Measurements from ENCODE around the gene GALNT2.

GALNT2 gene

DNA sequence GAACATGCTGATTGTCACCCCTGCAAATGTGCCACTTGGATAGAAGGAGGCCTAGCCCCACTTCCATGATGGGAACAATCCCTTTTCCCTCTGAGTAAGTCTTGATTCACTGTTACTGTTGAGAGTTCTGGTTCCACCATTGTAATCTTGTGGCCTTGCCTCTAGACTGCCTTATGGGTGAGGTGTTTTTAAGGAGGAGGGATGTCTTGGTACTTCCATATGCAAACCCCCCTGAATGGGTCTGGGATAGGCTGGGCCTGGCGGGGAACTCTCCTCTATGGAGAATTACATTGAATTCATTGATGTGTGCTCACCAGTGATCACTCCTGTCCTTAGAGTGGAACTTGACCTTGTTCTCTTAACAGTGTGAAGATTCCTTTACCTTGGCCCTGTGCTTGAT lies 5.8 kb downstream of the GALNT2 start:
- no peak for TF ChIP-seq ZNF274 (IDR thresholded peaks at IDR 0.05; ENCODE audit: low read depth, low read length)
- no peak overlapping the region for H3K4me3 ChIP-seq (ENCODE audit: low read length)

DNA sequence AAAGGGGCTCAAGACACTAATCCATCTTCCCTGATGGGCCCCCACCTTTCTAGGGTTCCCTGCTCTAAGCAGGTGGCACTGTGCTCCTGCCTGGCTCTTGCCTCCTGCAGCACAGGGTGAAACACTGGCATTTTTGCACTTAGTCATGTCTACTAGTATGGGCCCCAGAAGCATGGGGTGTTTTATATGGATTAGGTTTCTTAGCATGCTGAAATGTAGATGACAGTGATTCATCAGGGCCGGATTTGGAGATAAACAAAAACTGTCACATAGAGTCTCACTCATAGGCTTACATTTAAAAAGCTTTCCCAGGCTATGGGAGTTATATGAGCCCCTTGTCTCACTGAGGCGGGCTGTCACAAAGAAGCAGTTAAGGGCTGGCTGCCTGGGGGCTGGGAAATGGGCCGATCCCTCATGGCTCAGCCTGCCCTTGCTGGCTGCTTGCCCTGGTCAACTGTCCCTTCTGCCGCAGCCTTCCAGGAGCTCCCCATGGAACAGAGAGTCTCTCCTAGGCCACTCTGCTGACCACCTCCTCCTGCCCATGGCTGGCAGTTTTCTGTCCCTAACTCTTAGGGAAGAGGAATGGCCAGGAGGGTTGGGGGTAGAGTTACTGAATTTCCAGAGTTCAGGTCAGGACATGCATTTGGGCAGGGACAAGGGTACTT lies 6.5 kb downstream of the GALNT2 start:
- TF ChIP-seq ZNF274 (IDR thresholded peaks at IDR 0.05; ENCODE audit: low read depth, low read length), result no peak
- H3K4me3 ChIP-seq (ENCODE audit: low read length), result no peak overlapping the region

DNA sequence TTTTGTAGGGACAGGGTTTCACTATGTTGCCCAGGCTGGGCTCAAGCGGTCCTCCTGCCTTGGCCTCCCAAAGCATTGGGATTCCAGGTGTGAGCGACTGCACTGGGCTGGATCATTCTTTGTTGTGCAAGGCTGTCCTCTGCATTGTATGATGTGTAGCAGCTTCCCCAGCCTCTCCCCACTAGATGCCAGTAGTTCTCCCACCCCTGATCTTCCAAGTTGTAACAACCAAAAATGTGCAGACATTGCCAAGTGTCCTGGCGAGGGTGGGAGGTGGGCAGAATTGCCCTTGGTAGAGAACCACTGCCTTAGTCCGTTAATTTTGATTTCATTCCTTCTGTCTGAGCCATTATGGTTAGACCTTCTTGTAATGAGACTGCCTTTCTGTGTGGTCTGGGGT lies 7.2 kb downstream of the GALNT2 start:
- H3K4me3 ChIP-seq (ENCODE audit: low read length), result no peak overlapping the region
- TF ChIP-seq ZNF274 (IDR thresholded peaks at IDR 0.05; ENCODE audit: low read depth, low read length), result no peak

DNA sequence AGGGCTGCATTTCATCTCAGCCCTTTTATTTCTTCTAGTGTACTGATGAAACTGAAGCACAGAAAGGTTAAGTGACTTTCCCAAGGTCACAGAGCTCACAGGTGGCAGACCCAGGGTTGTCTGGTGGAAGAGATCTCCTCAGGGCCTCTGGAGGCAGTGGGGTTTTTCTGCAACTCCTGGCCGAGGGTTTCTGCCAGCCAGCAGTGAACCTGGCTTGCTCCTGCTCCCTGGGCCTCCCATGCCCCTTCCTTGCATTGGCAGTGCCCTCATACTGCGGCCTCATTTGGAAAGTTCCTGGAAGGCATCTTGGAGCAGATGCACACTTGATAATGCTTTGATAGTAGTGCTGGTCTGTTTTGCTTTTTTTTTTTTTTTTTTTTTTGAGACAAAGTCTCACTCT lies 7.7 kb downstream of the GALNT2 start:
- H3K4me3 ChIP-seq (ENCODE audit: low read length), result no peak overlapping the region
- TF ChIP-seq ZNF274 (IDR thresholded peaks at IDR 0.05; ENCODE audit: low read depth, low read length), result no peak

DNA sequence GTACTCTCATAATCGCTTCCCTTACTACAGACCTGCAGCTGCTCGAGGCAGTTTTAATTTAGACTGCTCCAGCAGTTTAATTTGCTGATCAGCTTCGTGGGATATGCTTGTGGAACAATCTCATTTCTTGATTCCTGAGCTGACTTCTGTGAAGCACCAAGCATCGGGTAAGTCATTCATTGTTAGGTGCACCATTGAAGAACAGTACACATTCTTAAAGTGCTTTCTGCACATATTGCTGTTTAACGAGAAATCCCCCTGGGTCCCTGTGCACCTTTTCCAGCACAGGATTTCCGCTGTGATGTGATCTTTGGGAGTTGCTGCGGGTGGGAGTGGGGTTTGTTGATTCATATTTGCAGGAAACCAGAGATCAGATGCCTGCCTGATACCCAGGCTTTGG lies 9.1 kb downstream of the GALNT2 start:
- TF ChIP-seq ZNF274 (IDR thresholded peaks at IDR 0.05; ENCODE audit: low read depth, low read length), result no peak
- no peak overlapping the region for H3K4me3 ChIP-seq (ENCODE audit: low read length)

DNA sequence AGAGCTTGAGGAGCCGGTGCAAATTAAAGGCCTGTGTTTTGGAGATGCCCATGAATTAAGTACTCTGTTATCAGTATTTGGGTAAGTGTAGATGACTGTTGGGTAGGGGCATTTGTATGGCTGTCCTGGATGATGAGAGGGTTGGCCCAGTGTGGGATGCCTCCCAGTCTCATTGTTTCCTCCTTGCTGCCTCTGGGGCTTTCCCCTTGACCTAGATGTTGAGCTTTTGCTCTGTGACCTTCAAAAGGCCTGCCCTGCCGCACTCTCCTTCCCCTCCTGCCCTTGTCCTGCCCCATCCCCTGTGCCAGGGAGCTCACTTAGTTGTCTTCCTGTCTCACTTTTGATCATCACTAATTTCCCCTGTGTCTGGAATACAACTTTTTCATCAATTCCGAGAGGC lies 10.0 kb downstream of the GALNT2 start:
- TF ChIP-seq ZNF274 (IDR thresholded peaks at IDR 0.05; ENCODE audit: low read depth, low read length), result no peak
- H3K4me3 ChIP-seq (ENCODE audit: low read length), result no peak overlapping the region

DNA sequence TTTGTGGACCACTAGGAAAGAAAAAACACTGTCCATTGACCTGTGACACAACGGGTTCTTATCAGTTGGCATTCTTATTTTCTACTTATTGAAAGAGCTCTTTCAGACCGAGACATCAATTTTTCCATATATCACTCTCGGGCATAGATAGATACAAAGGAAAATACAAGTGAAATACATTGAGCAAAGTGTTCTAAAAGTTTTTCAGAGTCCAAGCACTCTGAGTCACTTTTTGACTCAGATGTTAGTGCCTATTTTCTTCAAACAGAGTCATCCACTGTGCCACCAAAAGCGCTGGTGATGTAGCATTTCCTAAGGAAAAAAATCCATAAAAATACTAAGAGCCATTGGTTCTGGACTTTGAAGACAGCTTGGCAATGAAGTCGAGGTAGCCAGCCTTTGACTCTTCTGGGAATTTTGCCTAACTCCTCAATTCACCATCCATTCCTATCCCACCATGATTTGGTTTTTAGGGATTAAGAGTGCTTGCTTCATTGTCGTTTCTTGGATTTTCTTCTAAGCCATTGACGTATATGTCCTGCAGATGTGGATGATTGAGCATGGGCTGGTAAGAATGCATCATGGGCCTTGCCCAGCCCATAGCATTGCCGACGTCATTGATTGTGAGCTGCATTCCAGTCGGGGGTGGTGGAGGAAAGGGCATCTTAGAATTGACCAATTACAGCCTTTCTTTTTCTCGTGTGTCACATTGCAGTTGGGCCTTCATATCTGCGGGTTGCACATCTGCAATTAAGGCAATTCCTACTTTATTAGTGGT lies 10.6 kb downstream of the GALNT2 start:
- H3K4me3 ChIP-seq (ENCODE audit: low read length), result no peak overlapping the region

DNA sequence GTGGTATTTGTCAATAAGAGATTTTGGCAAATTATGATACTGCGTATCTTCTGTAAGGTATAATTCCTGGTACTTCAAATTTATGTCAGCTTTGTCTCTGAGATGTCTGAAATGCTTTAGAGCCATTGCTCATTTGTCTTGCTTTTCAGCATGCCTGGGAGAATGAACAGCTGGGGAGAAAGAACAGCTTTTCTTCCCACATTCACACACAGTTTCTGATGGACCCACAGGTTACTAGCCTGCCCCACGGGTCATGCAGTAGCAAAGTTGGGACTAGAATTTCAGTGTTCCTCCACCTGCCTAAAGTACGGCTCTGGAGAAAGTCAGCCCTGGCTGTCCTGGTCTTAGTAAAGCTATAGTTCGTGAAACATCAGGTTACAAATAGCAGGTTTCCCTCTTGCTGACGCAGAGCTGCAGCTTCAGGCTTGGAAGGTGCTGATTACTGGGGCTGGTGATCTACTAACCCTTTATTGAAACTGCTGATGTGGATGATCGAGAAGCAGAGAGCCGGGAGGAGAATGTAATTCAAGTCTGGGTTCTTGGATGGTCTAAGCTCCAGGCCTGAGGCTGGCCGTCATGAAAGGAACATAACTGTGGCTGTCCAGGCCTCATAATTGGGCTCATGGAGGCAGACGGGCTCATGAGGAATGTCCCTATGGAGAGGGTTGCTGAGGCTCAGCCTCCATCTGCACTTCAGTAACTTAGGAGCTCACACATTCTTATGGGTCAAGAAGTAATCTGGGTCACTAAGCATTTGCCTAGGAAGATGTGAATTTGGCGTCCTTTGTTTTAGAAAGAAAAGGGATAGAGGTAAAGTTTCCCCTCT lies 12.4 kb downstream of the GALNT2 start:
- no peak overlapping the region for H3K4me3 ChIP-seq (ENCODE audit: low read length)
- no peak for TF ChIP-seq ZNF274 (IDR thresholded peaks at IDR 0.05; ENCODE audit: low read depth, low read length)

More for the DNA sequence above, 10.6 kb downstream of the GALNT2 start:
- no peak for TF ChIP-seq ZNF274 (IDR thresholded peaks at IDR 0.05; ENCODE audit: low read depth, low read length)

DNA sequence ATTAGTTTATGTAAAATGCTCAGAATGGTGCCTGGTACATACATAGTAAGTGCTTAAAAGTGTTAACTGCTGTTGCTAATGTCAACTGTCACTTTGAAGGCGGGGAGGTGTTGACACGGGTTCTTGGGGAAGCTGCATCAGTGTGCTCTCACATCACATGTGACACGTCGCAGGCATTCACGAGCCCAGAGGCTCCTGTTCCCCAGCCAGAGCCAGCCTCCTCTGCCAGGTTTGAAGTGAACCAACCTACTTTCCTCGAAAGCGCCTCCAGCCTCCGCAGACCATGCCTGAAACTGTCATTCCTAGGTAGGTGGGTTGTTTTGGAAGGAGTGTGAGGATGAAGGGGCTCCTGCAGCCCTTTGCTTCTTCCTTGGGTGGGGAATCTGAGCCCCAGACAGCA lies 13.8 kb downstream of the GALNT2 start:
- no peak for TF ChIP-seq ZNF274 (IDR thresholded peaks at IDR 0.05; ENCODE audit: low read depth, low read length)
- H3K4me3 ChIP-seq (ENCODE audit: low read length), result no peak overlapping the region

DNA sequence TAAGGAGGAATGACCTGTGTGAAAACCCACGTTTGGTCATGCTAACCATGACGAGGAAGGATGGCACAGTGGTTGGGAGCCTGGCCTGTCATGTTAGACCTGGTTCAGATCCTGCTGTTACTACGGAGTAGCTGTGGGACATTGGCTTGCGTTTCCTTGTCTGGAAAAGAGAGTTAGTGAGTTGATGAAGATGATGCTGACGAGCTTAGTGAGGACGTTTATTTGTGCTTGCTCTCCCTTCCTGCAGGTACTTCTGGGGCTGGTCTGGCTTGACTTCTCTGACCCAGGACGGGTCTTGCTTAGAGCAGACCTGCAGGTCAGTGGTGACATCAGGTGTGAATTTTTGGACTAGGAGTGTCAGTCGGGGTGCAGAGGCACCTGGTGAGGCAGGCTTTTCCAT lies 14.7 kb downstream of the GALNT2 start:
- TF ChIP-seq ZNF274 (IDR thresholded peaks at IDR 0.05; ENCODE audit: low read depth, low read length), result no peak
- H3K4me3 ChIP-seq (ENCODE audit: low read length), result no peak overlapping the region

DNA sequence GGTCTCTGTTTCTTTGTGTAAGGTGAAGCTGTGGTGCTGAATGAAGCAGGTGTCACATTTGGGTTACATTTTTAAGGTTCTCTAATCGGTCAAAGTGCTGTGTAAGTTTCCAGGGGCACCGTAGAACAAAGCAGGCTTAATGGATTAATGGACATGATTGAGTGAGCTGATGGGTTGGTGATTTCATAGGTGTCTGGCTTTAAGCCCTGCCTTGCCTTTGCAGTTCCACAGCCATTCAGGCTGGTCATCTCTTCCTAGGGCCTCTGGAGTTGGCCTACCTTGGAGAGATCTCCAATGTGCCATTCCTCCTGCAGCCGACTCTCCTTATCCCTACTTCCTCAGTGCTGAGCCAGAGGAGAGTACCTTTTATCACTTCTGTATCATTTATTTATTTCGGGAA lies 15.2 kb downstream of the GALNT2 start:
- no peak overlapping the region for H3K4me3 ChIP-seq (ENCODE audit: low read length)
- TF ChIP-seq ZNF274 (IDR thresholded peaks at IDR 0.05; ENCODE audit: low read depth, low read length), result no peak

DNA sequence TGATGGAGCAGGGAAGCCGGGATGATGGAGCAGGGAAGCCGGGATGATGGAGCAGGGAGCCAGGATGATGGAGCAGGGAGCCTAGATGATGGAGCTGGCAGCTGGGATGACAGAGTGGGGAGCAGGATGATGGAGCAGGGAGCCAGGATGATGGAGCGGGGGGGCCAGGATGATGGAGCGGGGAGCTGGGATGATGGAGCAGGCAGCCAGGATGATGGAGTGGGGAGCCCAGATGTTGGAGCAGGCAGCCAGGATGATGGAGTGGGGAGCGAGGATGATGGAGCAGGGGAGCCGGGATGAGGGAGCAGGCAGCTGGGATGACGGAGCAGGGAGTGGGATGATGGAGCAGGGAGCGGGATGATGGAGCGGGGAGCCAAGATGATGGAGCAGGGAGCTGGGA lies 16.0 kb downstream of the GALNT2 start:
- no peak for TF ChIP-seq ZNF274 (IDR thresholded peaks at IDR 0.05; ENCODE audit: low read depth, low read length)
- no peak overlapping the region for H3K4me3 ChIP-seq (ENCODE audit: low read length)

DNA sequence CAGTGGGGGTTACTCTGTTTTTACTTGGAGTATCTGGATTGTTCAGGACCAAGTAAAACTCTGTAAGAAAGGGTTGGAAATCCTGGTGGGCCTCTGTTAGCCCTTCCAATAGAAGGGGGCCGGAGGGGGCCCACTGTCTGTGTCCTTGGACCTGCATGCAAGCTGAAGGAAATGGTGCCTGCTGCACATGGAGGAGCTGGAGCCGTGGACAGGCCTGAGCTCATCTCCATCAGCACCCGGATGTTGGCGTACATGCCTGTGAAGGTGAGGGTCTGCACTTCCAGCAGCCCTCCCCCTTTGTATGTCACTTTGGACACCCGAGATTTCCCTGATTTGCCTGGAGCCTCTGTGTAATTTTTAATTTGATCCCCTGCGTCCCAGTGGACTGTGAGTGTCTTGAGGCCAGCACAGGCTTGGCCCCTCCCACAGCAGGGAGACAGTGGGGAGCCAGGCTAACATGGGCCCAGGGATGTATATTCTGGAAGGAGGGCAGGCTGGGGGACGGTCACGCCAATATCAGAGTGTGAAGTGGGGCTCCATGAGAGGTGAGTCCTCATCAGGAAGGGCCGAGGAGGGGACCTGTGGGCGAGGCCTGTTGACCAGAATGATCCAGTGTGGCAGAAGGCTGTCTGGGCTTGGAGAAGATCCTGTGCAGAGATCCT lies 16.8 kb downstream of the GALNT2 start:
- no peak overlapping the region for H3K4me3 ChIP-seq (ENCODE audit: low read length)
- TF ChIP-seq ZNF274 (IDR thresholded peaks at IDR 0.05; ENCODE audit: low read depth, low read length), result no peak

Data from GM08714 (cell line).